Germinal center (tissue), 1 donor: ENCODE data around the gene DUOX2.

Experiments
- DNase-seq: peaks from one replicate; pipeline ENCODE4 v3.0.0; 2012; ENCODE audit warnings: mixed read lengths, low spot score

Gene DUOX2

DNA sequence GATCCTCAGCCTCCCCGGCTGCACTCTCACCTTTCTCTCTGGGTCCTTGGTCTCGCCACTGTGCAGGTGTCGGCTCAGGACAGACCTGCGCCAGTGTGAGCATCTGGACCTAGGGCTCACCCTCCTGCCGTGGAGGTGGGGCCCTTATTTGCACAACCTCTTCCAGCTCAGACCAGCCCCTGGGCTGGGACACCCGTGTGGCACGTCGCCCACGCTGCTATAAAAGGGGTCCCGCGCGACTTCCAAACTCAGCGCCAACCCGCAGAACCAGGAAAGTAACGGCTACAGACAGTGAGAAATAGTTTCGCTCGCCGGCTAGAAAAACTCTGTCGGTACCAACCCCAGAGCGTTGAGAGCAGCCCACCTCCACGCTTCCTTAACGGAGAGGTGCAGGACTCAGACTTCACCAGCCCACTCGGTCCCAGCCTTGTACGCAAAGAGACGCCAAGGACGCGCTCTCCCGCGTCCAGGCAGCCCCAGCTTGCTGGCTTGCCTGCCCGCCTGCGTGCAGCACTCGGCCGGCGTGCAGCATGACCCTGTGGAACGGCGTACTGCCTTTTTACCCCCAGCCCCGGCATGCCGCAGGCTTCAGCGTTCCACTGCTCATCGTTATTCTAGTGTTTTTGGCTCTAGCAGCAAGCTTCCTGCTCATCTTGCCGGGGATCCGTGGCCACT, at the start of gene DUOX2, which contains the start of gene DUOXA2:
DUOX2 (minus strand) TSS at position 97 of the 675 bp plus-strand sequence. CDS start 761 bp downstream, outside the sequence.
DUOXA2 (plus strand) TSS at position 251 of the 675 bp plus-strand sequence; CDS start at position 531, 280 bp downstream.
- no peak for DNase-seq

DNA sequence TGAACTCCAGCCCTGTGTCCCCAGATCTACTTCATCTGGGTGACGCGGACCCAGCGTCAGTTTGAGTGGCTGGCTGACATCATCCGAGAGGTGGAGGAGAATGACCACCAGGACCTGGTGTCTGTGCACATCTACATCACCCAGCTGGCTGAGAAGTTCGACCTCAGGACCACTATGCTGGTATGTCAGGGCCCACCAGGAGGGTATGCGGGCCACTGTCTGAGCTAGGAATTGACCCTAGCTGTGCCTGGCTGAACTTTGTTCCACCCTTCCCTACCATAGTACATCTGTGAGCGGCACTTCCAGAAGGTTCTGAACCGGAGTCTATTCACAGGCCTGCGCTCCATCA, 49.5 kb upstream of the DUOX2 start:
- no peak for DNase-seq

GRCh38 chr15:45162771-45163507, 49.0 kb upstream of the DUOX2 start:
- peak; percentile 86 for DNase-seq

- DNase-seq: no peak
Observed at GRCh38 chr15:45161666-45162065, 47.7 kb upstream of the DUOX2 start.

DNA sequence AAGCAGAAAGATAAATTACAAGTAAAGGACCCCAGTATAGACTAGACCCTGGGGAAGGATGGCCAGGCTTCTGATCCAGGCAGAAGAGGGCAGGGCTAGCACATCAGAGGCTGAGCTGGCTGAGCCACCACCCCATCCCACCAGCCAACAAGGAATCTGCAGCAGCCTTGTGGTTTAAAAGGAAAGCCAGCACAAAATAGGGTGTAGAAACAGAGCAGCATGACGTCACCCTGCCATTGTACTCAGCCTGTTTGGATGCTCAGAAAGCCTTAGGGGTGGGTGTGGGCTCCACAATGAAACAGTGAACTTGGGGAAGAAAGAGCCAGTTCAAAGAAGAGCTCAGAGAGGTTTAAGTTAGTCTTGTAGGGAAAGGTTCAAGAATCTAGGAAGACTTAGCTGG, 44.0 kb upstream of the DUOX2 start:
- no peak for DNase-seq

DNA sequence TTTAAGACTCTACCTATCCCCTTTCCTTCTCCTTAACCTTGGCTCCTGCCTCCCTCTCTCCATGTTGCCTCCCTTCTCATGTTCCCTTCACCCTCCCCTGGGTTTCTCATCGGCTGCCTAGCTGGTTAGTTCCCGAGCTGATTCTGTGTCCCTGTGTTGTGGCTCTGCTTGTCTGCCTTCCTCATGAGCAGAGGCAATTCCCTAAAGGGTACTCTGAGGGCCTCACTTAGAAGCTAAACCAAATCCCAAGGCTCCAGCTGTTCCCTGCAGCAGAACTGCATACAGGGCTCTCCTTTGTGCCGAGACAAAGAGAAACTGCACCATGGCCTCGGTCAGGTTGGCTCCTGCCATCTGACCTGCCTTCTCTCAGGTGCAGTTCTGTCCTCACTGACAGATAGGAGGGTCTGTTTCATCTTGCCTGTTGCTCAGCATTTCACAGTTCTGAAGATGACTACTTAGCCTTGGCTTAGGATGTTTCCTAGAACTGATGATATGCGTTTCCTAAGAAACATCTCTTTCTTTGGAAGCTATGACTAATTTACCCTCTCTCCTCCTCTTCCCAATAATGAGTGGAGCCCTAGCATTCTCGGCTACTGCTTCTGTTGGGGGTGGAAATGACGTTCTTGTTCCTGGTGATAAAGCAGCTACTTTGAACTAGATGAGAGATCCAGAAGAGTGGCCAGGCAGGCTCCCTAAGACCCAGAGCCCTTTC, 42.9 kb upstream of the DUOX2 start:
- DNase-seq: no peak

DNA sequence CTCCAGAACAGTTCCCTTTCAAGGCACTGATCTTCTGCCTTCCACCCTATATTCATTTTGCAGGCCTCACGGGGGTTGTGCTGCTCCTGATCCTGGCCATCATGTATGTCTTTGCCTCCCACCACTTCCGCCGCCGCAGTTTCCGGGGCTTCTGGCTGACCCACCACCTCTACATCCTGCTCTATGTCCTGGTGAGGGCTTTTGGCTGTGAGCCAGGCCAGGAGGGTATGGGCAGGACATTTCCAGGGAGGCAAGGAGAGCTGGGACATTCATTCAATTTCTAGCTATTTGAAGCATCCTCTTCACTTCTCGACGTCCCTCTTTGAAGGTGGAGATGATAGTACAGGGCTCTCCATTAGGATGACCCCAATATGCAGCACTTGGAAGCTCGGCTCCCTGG, 41.8 kb upstream of the DUOX2 start:
- DNase-seq: no peak

- no peak for DNase-seq
Observed at GRCh38 chr15:45151998-45152828, 38.2 kb upstream of the DUOX2 start.

- no peak for DNase-seq
Observed at GRCh38 chr15:45150997-45151396, 37.0 kb upstream of the DUOX2 start.

- DNase-seq: no peak
Observed at GRCh38 chr15:45150481-45150880, 36.5 kb upstream of the DUOX2 start.

DNA sequence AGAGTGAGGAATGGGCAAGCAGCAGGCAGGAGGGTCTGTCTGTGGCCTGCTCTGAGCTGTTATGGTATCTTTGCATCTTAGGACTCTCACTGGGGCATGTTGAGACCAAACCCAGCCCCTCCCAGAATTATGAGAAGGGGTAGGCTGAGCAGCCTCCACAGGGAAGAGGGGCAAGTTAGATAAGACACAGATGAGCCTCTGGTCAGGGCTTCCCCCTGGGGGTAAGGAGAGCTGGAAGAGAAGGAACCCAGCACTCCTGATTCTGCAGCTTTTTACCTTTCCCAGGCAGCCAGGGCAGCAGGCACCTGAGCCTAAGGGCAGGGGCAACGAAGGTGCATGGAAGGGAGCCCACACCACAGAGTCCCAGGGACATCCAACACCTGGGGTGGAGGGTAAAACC, 35.1 kb upstream of the DUOX2 start:
- DNase-seq: no peak

DNA sequence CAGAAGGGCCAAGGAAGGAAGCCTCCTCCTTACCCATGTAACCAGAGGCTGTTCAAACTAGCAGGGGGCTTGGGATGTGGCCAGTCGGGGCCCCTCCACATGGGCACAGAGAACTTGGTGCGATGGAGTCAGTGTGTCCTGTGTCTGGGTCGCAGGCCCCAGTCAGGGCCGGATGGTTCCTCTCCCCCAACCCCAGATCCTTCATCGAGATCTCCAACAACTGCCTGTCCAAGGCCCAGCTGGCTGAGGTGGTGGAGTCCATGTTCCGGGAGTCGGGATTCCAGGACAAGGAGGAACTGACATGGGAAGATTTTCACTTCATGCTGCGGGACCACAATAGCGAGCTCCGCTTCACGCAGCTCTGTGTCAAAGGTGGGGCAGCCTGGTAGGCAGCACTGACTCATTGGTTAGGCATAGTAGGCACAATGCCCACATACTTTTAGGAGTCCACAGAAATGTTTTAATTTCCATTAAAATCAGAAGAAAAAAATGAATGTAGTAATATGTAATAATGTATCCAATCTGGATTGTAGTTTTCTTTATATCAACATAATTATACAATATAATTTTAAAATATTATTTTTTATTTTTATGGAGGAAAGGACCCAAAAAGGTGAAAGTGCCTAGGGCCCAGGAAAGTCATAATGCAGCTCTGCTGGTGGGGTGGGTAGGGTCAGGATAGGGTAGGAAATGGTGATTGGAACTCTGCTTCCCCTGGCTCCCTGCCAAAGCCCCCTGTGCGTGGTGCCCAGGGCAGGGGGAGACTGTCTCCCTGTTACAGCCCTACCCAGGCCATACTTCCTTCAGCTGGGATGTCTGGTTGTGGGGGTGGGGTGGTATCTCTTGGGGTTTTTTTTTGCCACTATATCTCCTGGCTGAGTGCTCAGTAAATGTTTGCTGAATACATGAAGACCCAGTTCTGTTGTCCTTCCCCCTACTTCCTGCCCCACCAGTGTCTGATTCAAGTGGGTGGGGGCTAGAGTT, 34.4 kb upstream of the DUOX2 start:
- DNase-seq: no peak

DNA sequence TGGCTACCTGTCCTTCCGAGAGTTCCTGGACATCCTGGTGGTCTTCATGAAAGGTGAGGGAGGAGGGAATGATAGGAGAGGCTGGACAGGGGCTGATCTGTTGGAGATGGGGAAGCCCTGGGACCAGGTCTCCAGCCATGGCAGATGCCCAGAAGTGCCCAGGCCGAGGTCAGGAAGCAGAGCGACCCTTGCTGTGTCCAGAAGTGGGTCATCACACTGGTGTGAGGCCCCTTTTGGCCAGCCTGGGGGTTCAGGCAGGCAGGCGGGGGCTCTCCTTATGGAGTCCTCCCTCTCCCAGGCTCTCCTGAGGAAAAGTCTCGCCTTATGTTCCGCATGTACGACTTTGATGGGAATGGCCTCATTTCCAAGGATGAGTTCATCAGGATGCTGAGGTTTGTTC, 33.6 kb upstream of the DUOX2 start:
- no peak for DNase-seq

DNA sequence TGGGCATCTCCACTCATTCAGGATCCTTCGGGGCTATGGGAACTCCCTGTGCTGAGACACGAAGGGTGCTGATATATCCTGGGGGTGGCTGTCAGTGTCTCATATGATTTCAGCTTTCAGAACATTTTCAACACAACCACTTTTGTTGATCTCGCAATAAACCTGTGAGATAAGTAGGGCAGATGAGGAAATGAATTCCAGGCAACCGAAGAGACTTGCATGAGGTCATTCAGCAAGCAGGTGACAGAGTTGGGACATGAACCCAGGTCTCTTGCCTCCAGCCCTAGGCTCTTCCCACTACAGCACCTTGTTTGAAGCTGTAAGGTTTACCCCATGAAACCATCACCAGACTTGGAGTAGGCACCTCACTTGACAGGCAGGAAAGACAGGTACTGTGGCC, 32.4 kb upstream of the DUOX2 start:
- DNase-seq: no peak

DNA sequence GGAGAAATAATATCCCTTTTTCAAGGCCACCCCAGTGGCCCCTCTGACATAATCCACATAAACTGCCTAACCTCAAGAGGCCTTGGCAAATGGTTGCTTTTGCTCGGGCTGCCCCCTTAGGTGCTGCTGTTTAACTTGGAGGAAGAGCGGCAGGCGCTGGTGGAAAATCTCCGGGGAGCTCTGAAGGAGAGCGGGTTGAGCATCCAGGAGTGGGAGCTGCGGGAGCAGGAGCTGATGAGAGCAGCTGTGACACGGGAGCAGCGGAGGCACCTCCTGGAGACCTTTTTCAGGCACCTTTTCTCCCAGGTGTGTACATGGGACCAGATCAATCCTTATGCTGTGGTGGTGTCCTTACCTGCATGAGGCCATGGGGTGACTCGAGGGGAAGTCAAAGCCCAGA, 30.8 kb upstream of the DUOX2 start:
- DNase-seq: no peak

- DNase-seq: no peak
Observed at GRCh38 chr15:45143946-45144345, 30.0 kb upstream of the DUOX2 start.

DNA sequence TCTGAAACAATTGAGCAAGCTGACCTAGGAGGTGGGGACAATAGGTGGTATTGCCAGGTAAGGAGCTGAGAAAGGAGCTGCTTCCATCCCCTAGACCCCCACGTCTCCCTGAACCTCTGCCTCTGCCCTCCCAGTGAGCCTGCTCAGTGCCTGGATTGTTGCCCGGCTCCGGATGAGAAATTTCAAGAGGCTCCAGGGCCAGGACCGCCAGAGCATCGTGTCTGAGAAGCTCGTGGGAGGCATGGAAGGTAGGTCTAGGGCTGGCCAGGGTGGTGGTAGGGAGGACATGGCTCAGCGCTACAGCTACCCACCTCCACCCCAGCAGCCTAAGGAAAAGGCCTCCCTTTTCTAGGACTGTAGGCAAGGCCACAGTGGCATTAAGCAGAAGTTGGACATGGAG, 29.1 kb upstream of the DUOX2 start:
- DNase-seq: no peak

DNA sequence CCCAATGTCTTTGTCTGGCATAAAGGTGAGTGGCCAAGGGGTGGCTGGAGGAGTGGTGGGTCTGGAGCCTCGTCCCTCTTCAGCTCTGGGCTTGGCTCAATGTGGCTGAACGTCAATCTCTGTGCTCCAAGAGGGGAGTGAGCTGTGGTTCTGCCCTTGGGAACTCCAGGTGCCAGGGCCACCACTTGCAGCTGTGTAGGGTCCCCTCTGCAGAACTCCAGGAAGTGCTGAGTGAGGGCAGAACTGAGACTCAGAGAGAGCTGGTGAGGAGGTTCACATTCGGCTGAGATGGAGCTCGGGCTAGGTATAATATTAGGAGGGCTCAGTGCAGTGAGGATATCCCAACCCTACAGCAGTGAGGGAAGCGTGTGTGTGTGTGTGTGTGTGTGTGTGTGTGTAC, 27.4 kb upstream of the DUOX2 start:
- no peak for DNase-seq

GRCh38 chr15:45140557-45141250, 26.7 kb upstream of the DUOX2 start:
- no peak for DNase-seq

- DNase-seq: no peak
Observed at GRCh38 chr15:45139770-45140169, 25.8 kb upstream of the DUOX2 start.
